ENCODE data around the gene CFAP299.
A peak's percentile ranks its signal among the peaks of the same experiment; 100 is the strongest.

The CFAP299 gene

DNA sequence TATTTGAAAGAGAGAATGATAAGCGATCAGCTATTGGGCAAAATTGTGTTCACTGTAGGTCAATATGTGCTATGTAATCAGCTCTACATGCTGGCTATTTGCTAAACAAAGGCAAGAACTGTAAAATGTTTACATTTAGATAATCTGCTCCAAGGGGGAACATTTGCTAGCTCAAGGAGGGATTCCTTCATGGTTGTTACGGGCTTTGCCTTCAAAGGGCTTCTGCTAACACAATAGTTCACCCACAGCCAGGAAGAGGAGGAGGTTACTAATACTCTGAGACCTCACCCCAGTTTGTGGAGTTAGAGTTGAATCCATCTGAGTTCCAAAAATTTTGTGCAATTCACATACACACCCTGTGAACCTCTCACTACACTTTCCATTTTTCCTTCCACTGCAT is 587.4 kb downstream of the CFAP299 start:
- DNase-seq (ENCODE audit: low read depth in 2 of 2) = no peak

DNA sequence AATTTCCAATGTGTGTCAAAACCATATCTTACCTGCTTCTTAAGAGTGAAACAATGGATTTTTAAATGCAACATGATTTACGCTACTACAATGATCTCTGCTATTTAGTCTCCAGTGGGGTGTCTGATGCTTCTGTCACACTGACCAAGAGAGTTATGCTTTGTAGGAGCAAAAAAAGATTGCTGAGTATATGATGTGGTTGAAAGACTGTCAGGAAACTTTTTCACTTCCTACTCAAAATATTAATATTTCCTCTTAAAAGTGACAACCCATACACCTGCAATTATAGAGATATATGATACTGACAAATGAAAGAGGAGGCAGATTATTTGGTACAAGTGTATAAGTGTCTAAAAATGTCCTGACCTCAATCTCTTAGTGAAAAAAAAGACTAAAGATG is 589.8 kb downstream of the CFAP299 start:
- DNase-seq (ENCODE audit: low read depth in 2 of 2) = no peak

DNA sequence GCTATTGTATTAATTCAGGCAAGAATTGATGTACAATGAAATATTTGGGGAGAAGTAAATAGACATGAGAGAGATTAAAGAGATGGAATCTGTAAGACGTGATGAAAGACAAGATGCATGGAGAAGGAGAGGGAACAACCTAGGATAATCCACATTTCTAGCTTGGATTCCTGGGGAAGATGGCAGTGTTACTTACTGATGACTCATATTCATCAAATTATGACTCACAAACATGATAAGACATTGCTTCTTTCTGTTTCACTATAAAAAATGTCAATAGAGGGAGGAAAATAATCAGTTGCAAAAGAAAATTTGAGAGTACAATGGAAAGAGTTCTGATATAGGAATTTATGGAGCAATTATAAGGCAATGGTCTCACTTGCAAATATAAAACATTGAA is 590.9 kb downstream of the CFAP299 start:
- no peak for DNase-seq (ENCODE audit: low read depth in 2 of 2)

DNA sequence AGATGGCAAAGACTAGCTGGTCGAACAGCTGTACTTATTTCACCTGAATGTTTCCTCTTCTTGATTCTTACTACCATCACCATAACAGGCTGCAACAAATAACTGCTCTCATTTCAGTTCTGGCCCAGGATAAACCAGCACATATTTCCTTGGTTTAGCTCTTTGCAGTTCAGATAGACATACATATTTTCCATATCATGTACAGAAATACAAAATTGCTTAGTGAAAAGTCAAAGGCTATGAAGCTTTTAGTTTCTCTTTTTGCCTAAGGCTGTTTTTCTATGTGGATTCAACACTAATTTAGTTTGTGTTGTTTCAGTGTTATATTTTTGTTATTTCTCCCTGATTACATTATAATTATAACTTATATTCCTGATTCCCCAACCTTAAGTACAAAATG is 591.4 kb downstream of the CFAP299 start:
- DNase-seq (ENCODE audit: low read depth in 2 of 2) = no peak

DNA sequence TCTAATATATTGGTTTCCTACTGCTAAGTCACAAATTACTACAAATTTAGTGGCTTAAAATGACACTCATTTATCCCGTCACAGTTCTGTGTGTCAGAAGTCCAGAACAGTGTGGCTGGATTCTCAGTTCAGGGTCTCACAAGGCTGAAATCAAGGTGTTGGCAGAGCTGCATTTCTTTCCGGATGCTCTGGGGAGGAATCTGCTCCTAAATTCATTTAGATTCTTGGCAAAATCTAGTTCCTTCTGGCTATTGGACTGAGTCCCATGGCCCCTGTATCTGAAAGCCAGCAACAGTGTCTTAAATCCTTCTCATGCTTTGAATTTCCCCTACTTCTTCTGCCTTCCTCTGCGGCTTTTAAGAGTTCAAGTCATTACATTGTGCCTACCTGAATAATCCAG is 591.9 kb downstream of the CFAP299 start:
- DNase-seq (ENCODE audit: low read depth in 2 of 2) = no peak

DNA sequence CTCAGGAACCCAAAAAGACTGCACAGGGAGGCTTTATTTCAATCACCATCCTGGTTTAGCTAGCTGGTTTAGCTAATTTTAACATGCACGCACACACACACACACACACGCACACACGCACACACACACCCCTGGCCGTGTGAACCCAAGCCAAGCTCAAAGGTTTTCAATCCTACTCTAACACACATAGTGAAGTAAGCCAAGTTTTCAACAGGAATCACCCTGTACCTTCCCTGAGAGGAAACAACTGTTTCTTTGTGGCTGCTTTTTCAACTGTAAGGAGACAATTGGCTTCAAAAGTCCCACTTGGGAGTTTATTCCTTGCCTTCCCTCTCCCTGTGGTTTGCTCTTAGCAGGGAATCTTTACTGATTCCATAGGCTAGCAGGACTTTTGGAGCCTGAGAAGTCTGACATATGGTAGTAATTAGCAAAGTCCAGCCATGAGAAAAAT is 596.1 kb downstream of the CFAP299 start:
- DNase-seq (ENCODE audit: low read depth in 2 of 2) = no peak

DNA sequence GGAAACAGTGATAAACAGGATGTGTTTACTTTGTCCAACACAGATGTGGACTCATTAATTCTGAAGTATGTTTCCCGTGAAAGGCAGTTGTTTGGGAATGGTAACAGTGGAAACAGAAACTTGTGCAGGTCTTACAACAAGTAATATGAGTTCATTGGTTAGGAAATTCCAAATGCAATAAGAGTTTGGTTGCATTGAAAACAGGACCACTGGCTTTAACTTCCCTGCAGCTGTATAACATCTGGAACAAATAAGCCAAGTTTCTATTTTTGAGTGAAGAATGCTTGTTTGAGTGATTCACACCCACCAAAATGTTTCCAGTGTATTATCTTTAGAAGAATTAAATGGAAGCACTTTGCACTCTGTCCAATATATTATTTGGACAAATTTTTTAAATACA is 612.6 kb downstream of the CFAP299 start:
- no peak for DNase-seq (ENCODE audit: low read depth in 2 of 2)

DNA sequence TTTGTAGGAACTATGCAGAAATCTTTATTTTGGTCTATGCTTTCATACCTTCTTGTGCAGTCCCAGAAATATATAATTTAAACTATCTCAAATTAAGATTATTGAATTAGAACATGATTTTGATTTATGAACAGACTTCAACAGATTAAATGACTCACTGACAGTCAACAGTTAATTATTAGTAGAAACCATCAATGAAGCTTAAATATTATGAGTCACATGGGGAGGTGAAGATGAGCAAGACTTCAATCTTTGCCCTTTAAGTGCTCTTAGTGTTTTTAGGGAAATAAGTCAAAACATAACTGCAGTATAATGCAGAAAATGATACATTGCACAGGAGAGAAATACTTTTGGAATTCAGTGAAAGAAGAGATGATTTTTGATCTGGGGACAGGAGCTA is 613.5 kb downstream of the CFAP299 start:
- no peak for DNase-seq (ENCODE audit: low read depth in 2 of 2)

DNA sequence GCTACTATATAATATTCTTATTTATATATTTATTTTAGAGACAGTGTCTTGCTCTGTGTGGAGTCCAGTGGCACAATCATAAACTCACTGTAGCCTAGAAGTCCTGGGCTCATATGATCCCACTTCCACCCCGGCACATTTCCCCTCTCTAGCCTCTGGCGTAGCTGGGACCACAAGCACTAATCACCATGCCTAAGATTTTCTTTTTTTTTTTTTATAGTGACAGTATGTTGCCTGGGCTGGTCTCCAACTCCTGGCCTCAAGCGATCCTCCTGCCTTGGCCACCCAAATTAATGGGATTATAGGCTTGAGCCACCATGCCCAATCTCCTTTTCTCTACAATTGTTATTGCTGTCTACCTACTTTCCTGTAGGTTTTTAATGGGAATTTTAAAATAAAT is 620.9 kb downstream of the CFAP299 start:
- DNase-seq (ENCODE audit: low read depth in 2 of 2) = no peak

DNA sequence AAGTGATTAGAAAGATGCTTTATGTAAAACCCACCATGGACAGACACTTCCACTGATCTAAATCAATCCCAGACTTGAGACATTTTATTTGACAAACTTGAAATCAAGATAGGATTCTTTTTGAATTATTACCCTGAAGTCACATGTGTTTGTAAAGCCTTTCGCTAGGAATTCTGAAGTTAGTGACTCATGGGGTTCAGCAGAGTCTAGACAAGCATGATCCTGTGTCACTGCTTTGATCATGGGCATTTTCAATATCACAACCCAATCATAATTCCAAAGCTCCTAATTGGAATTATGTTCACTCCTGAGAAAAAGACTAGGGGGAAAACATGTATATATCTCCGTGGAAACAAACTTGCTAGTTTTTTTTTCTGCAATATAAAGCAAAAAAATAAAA is 627.5 kb downstream of the CFAP299 start:
- no peak for DNase-seq (ENCODE audit: low read depth in 2 of 2)

DNA sequence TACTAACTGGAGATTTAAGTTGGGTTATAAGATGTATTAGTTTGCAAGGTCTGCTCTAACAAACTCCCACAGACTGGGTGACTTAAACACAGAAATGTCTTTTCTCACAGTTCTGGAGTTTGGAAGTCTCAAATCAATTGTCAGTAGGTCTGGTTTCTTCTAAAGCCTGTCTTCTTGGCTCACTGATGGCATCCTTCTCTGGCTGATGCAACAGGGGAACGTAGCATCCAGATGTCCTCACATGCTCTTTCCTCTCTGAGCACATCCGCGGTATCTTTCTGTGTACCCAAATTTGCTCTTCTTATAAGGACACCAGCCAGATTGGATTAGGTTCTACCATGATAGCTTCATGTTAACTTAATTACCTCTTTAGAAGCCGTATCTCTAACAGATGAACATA is 631.8 kb downstream of the CFAP299 start:
- DNase-seq (ENCODE audit: low read depth in 2 of 2) = no peak

DNA sequence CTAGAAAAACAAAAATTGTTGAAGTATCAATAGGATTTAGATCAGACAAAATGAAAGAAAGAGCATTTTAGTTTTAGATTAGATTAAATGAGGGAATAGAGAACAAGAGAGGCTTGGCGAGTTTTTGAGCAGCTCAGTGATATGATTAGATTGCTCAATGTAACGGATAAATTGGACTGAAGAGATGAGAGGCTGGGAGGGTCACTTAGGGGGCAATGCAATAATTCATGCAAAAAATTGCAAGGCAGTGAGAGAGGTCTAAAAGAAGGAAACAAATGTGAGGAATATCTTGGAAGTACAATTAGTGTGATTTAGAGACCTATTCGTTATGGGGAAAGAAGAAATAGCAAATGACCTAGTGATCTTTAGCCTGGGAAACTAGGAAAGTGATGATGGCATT is 644.7 kb downstream of the CFAP299 start:
- no peak for DNase-seq (ENCODE audit: low read depth in 2 of 2)

DNA sequence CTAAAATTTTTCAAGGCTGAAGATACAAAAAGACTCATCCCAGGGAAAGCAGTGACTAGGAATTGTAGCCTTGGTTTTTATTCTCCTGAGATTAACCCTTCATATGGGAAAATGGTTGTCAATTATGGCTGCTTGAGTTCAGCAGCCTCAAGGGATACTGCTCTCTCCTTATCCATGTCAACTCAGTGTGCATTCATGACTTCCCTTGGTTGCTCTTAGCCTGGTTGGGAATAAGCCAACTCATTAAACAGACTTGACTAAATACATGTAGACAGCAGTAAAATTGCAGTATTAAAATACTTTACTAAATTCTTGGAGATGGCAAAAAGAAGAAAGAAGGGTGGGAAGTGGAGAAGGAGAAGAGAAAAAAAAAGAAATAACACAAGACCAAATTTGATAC is 650.5 kb downstream of the CFAP299 start:
- no peak for DNase-seq (ENCODE audit: low read depth in 2 of 2)

DNA sequence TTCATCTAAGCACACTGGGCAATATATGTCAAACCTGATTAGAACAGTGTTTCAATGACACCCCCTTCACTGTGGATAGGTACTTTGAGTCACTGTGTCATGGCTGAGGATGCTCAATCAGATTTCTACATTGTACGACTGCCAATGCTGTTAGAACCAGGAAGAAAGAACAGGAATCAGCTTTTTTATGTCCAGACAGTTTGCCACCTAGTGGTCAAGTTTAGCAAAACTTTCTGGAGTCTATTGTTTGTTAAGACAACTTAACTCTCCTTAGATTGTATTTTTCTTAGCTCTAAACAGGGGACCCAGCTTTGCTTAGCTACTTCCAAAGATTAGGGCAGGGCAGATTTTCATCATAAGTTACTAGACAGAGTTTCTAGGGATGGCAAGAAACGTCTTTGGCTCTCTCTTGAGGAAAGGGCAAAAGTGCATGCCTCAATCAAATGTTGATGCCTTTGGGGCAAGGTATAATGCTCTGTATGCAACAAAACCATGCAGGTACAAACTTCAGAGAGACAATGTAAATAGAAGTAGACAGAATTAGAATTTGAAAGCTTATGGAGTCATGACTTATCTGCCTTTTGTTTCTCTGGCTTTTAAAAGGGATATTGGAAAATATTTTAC is 654.5 kb downstream of the CFAP299 start:
- DNase-seq (ENCODE audit: low read depth in 2 of 2) = peak in 1 of 2 donors; percentile 8

DNA sequence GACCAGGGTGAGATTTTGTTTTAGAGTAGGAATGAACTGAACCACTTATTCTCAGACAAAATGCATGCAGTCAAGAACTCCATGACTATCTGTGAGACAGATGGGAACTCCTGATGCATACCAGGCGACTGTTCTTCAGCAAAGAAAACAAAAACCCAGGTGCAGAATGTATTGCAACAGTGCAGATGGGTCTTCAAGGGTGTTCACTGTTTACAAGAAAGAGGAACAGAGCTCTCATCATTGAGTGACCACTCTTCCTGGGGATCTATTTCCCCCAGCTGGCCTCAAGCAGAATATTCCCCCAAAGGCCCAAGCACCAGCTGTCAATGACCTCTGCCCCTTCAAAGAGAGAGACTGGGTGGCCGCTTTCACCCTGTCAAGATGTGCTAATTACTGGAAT is 655.3 kb downstream of the CFAP299 start:
- DNase-seq (ENCODE audit: low read depth in 2 of 2) = no peak

DNA sequence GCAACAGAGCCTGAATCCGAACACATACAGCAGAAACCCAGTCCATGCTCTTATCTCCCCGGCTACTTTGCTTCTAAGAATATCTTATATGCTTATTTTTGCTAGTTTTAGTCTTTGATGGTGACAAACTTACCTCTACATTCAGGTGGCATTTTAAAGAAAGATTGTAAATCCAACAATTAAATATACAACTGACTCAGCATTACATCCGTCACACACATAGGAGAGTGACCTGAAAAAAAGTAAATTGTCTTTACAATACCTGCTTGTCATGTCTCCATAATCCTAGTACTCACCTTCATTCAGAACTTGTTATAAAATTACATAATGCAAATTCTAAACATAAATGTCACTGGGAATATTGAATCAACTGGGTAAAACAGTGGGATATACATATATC is 664.4 kb downstream of the CFAP299 start:
- no peak for DNase-seq (ENCODE audit: low read depth in 2 of 2)

DNA sequence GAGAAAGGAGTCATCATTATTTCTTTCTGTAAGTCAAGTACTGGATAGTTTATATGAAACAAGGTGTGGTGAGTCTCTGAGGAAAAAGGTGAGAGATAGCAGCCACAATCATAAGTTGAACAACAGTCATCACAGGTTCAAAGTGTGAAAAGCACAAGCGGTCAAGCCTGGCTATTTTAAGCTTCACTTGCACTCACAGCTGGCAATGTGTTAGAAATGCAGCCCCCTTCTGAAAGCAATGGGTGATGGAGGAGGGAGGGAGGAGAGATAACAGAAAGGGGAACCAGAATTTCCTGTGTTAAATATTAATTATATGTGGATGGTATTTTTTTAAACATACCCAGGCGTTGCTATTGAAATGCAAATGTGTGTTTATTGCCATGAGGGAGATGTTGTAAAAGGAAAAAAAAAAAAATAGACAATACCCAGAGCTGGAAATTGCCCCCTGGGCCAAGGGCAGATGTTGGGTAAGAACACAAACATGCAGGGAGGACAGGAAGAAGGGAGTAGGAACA is 668.1 kb downstream of the CFAP299 start:
- no peak for DNase-seq (ENCODE audit: low read depth in 2 of 2)

DNA sequence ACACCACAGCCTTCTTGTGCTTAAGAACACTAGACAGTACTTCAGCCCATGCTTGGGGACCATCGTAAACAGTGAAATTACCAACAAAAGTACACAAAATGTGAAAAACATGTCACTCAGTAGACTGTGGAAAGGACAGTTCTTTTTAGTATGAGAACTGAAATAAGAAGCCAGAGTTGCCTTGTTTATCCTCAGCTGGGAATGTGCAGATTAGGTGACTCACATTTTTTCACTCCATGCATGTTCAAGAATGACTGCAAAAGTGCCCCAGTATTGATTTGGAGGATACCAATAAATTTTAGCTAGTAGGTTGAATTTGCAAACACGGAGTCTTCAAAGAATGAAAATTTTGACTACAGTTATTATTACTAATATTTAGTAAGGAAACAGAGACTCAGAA is 671.9 kb downstream of the CFAP299 start:
- no peak for DNase-seq (ENCODE audit: low read depth in 2 of 2)
